Measurements from ENCODE around the gene GRK3.

DNA sequence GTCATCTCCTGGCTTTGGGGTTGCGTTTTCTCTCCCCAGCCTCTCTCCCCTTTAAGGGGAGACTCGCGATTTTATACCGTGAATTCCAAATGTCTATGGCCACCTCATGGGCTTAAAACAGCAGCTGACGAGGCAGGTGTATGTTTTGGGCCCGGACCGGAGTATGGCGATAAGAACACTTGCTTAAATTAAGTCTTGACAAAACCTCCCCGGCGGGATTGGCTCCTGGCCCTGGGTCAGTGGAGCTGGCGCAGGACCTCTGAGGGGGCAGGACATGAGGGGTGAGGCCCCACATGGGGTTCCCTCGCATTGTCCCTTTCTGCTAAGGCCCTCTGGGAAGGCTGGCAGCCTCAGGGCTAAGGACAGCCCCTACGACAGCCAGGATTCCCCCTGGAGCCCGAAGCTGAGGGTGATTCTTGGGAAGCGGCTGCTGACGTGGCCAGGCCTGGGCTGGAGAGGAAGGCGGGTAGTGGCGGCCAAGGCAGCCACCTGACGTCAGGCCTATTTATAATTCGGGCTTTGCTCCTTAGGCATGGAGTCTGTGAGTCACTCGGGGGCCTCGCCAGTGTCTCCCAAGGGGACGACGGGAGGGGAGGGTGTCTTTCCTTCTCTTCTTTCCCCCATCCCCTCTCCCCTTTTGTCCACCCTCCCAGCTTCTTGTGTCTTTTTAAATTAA lies 190.2 kb downstream of the GRK3 start:
- TF ChIP-seq SUZ12 (IDR thresholded peaks at IDR 0.05; ENCODE audit: extremely low read depth, insufficient read depth, insufficient read length) = no peak
- no peak for TF ChIP-seq ZNF274 (IDR thresholded peaks at IDR 0.05; ENCODE audit: low read depth, low read length)
- TF ChIP-seq YY1 (IDR thresholded peaks at IDR 0.05; ENCODE audit: insufficient read depth, insufficient read length) = no peak

All from NT2/D1 (cell line).